GM12872 (cell line): Measurements from ENCODE around the gene HYCC2.

ENCODE experiments used
- CTCF ChIP-seq: IDR thresholded peaks from 3 replicates; pipeline ENCODE4 v1.5.1; 2011; ENCODE audit warnings: low read depth, mild to moderate bottlenecking, low read length, moderate library complexity; ENCODE audit not compliant: insufficient read depth

Gene HYCC2

GRCh38 chr2:201040867-201041628, 30.4 kb downstream of the HYCC2 start:
- TF ChIP-seq CTCF, result no peak

- TF ChIP-seq CTCF, result no peak
These were observed 32.6 kb downstream of the HYCC2 start for GRCh38 chr2:201038855-201039254.

GRCh38 chr2:201024518-201024917, 47.0 kb downstream of the HYCC2 start:
- TF ChIP-seq CTCF, result no peak

- TF ChIP-seq CTCF, result no peak
These were observed 49.6 kb downstream of the HYCC2 start for GRCh38 chr2:201021914-201022313.
